ENCODE results near the gene CD81.
"Not testable (repeated sequence)": the region's sequence is repeated elsewhere in the genome, so short reads cannot be mapped to it uniquely, and the experiment has no call there.

CD81 gene

DNA sequence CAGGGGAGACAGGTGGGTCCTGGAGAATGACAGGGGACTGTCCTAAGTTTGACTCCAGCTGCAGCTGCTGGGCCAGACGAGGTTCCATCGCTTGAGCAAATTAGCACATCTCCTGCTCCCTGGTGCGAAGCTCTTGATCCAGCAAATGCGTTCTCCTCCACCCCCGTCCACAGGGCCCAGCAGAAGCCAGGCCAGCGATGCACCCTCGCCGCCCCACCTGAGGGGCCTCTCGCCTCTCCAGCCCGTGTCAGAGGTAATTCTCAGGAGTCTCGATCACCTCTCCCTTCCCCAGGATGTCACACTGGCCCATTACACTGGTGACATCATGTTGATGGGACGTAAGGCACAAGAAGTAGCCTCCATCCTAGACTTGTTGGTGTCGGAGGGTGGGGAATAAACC, 19.5 kb upstream of the CD81 start:
- DNase-seq = not testable (repeated sequence)

DNA sequence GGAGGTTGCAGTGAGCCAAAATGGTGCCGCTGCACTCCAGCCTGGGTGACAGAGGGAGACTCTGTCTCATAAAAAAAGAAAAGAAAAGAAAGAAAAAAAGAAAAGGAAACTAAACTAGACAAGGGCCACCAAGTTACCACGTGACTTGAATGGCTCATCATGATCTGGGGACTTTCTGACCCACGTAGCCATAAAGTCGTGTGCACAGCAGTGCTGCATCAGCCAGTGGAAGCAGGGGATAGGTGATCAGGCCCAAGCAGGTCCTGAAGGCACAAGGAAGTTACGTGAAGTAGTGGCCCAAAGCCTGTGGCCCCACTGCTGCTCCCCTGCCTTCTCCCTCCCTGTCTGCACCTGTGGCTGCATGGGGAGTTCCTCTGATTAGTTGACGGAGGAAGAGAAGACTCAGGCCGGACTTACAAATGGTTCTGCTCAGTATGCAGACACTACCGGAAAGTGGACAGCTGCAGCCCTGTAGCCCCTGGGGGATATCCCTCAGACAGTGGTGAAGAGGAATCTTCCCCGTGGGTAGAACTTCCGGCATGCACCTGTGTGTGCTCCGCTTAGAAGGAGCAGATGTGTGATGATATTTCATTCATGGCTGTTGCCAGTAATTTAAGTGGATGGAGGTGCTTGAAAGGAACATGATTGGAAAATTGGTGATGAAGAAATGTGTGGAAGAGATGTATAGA, 18.2 kb upstream of the CD81 start:
- DNase-seq = no peak

DNA sequence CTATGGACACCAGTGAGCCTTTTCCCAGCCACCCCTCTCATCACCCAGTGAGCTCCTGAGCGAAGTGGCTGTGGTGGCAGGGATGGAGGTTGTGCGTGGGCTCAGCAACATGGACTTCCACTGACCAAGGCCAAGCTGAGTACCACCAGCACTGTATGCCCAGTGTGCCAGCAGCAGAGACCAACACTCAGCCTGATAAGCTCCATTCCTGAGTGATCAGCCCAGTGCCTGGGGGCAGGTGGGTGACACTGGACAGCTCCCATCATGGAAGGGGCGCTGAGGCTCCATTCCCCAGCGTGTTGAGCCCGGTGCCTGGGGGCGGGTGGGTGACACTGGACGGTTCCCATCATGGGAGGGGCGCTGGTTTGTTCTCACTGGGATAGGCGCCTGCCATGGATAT, 17.6 kb upstream of the CD81 start:
- no peak for DNase-seq

DNA sequence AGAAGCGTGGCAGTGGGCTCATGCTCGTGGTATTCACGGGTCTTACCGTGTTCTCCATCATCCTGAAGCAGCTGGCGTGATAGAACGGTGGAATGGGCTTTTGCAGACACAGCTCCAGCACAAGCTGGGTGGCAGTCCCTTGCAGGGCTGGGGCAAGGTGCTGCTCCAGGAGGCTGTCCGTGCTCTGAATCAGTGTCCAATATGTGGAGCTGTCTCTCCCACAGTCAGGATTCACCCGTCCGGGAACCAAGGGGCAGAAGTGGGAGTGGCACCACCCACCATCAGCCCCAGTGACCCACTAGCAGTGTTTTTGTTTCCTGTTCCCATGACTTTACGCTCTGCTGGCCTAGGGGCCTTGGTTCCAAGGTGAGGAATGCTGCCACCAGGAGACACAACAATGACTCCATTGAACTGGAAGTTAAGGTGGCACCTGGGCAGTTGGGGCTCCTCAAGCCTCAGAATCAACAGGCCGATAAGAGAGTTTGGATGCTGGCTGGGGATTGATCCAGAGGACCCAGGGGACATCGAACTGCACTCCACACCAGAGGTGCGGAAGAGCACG, 16.9 kb upstream of the CD81 start:
- DNase-seq = no peak

DNA sequence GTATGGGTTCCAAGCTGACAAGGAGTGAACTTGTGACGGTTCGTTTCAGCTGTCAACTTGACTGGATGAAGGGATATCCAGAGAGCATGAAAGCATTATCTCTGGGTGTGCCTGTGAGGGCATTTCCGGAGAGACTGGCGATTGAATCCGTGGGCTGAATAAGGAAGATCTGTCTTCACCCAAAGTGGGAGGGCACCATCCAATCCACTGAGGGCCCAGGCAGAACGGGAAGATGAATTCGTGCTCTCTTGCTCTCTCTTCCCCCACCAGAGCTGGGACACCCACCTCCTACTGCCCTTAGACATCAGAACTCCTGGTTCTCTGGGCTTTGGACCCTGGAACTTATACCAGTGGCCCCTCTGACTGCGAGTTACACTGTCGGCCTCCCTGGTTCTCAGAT, 15.5 kb upstream of the CD81 start:
- DNase-seq = no peak

DNA sequence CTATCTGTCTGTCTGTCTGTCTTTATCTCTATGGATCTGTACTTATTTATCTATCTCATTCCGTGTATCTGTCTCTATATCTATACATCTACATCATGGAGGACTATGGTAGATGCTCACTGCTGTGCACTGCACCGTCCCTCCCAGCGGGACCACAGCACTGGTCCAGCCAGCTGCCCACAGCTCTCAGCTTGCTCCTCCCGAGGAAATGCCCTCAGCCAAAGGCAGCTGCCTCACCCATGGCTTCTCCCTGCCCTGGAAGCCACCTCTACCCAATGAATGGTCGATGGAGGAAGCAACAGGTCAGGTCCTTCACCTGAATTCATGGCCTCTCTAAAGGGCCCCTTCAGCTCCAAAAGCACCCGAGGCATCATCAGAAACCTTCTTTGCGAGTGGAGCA, 14.7 kb upstream of the CD81 start:
- DNase-seq = no peak

DNA sequence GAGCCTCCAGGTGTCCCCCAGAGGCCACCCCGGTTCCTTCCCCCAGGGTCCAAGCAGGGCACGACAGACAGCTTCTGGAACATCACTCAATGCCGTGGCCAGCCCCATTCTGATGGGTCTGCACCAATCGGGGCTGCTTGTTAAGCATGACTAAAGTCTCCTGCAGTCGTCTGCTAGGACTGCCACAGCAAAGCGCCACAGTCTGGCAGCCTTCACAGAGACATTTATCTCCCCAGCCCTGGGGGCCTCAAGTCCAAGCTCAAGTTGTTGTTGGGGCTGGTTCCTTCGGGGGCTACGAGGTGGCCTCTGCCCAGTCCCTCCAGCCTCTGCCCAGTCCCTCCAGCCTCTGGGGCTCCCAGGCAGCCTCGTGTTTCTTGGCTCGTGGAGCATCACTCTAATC, 14.0 kb upstream of the CD81 start:
- DNase-seq = no peak

DNA sequence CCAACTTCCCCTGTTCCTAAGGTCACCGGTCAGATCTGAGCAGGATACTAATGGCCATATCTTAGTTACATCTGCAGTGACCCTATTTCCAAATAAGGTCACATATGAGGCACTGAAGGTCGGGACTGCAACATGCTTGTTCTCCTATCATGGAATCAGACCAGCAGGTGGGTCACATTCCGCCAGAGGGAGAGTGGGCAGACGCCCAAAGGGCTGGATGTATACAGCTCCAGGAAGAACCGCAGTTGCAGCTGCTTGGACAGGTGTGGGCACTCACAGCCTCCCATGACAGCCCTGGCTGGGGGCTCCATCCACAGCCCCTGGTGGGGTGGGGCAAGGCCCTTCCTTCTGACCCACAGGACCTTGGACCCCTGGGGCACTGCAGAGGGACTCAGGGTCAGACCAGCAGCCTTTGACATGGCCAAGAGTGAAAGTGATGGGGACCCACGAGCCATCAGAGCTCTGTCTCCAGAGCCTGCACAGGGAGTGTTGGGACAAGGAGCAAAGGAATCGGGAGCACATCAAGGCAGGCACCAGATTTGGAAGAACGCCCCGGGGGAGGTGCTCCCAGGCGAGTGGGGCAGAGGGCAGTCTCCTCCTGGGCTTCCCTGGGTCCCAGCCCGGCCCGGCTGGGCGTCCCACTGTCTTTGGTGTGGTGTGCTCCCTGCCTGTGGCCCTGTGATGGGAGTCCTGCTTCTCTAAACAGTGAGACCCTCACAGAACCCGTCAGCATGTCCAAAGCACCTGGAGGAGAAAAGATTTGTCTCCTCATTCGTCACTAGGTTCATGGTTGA, 13.3 kb upstream of the CD81 start:
- no peak for DNase-seq

DNA sequence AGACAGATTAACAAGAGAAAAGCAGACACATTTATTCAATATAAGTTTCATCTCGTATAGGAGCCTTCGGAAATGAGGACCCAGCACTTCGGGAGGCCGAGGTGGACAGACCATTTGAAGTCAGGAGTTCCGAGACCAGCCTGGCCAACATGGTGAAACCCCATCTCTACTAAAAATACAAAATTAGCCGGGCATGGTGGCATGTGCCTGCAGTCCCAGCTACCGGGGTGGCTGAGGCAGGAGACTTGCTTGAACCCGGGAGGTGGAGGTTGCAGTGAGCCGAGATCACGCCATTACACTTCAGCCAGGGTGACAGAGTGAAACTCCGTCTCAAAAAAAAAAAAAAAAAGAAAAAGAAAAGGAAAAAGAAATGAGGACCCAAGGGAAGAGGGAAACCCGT, 12.7 kb upstream of the CD81 start:
- DNase-seq = not testable (repeated sequence)

DNA sequence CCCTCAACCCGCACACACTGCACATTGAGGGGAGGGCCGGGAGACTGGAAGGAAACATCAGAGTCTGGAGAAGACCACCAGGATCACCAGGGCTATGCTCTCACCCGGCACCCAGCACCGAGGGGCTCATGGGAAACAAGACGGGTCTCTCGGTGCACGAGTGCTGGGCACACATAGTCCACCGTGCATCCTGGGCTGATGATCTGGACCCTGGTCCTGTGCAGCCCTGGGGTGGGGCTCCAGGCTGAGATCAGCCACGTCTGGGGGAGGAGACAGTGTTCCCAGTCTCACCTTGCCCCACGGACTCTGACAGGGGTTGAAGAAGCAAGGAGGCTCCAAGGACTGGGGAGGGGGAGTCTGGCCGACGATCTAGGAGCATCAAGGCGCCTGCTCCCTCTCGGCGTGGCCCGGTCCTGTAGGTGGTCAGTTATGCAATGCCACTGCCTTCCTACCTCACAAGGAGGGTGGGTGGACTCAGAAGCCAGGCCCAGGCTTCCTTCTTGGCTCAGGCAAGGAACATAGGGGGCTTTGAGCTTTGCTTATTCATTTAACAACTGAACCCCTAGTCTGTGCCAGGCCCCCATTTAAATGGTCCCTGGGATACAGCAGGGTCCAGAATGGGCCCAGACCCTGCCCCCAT, 11.4 kb upstream of the CD81 start:
- no peak for DNase-seq

DNA sequence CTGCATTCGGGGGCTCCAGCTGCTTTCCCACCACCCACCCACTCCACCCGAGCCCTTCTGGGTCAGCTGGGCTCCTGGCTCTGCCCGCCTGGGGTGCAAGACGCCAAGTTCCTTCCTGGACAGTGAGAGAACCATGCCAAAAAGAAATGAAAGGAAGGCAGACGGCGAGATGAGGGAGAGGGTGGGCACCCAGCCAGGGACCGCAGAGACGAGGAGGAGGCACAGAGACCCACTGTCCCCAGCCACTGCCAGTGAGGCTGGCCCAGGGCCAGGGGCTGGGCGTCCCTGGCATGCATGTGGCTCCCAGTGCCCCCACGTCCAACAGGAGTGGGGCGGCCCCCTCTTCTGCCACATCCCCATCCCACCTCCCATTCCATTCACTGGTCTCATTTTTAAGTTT, 10.8 kb upstream of the CD81 start:
- no peak for DNase-seq

DNA sequence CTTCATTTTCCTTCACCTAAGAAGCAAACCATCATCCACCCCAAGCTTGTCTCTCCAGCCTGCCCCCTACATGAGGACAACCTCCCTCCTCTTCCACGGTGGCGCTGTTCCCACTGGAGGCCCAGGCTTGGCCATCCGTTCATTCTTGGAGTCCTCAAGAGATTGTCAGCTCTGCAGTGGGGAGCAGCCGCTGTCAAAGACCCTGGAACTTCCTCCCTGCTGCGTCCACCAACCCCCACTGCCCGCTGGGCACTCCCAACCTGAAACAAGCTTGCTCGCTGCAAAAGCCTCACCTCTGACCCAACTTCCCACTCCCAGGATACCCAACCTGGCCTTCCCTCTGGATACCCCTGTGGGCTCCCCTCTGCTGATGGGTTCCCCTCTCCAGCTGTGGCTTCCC, 10.4 kb upstream of the CD81 start:
- DNase-seq = no peak

DNA sequence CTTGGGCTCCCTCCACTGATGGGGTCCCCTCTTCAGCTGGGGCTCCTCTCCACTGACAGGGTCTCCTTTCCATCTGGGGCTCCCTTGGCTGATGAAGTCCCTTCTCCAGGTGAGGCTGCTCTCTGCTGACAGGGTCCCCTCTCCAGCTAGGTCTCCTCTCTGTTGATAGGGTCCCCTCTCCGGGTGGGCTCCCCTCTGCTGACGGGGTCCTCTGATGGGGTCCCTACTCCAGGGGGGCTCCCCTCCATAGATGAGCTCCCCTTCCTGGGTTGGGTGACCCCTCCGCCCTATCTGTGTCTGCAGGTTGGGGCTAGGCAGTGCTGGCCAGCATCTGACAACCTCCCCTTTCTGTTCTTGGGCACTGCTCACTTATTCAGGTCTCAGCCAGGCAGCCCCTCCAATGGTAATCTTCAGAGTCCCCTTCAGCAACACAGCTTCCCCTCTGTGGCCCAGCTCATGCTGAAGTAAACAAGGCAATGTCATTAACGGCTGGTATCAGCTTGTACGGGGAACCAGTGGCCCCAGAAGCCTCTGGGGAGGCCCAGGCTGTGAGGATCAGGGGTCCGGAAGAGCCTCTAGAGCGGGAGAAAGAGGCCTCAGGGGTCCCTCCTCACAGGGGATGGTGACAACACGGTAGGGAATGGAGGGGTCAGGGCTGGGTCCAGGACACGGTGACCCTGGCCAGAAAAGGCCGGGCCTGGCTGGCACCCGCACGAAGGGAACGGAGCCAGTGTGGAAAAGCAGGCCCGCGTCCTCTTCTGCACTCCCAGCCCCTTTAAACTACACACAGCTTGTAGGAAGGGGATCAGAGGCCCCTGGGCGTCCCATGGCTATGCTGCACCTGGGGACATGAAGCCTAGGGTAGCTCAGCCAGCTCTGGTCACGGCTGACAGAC, 9.6 kb upstream of the CD81 start:
- DNase-seq = no peak

DNA sequence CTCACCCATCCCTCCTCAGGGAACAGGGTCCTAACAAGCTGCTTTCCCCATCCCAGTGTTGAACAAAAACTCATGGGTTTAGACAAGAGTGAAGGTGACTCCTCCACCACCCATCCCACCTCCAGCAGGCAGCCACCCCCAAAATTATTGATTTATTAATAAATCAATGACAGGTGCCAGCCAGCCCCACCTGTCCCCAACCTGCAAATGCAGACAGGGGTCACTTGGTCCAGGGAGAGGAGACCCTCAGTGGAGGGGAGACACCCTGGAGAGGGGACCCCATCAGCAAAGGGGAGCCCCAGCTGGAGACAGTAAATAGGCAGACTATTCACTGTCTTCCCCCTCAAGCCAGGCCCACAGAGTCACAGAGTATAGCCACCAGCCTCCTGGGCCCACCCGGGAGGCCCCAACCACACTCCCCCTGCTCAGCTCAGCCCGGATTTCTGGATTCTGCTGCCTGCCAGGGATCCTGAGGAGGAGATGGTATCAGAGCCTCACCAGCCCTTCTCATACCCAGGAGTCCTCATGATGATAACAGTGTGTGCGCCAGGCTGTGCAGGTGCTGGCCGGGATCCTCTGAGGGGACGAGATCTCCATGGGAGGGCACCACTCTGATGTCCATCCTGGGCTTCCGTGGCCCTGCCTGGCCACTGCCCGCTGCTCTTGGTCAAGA, 8.8 kb upstream of the CD81 start:
- DNase-seq = no peak

DNA sequence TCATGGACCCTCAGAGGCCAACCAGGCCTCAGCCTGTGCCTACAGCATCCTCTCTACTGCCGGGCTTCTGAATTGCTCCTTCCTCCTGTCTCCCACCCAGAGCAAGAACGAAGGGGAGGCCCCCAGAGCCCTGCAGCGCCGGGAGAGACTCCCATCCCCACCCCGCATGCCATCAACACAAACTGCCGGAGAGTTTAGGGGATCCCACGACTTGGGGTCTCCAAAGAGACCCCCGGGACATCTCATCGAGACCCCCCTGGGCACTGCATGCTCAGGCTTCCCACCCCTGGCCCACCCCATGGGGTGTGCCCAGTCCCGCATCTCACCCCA, 8.3 kb upstream of the CD81 start:
- no peak for DNase-seq

DNA sequence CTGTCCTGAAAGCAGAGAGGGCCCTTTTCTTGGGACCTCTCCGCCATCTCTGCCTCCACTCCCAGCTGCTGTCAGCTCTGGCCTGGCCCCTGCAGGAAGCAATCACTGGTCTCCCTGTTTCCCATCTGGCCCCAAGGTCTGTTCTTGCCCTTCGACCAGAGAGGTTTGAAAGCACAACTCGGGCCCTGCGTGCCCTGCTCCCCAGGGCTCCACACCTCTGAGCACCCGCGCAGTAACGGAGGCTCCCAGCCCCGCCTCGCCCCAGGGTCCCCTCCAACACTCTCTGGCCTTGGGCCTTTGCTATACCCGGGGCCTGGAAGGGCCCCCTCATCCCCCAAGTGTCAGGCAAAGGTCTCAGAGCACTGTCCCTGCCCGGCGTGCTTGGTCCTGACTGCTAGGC, 7.8 kb upstream of the CD81 start:
- no peak for DNase-seq

DNA sequence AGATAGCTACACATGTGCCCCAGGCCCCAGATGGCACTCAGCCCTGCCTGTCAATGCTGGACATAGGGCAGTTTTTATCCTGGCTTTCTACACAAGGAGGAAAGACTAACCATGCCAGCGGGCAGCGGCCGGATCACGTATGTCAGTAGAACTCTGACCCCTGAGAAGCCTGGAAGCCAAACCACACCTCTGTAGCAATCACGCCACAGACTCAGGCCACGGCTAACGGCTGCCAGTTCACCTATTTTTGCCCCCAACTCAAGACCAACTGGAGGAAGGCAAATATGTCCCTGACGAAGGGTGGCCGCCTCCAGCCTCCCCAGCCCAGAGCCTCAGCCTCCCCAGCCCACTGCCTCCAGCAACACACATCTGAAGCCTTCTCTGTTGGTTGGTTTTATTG, 7.2 kb upstream of the CD81 start:
- no peak for DNase-seq

DNA sequence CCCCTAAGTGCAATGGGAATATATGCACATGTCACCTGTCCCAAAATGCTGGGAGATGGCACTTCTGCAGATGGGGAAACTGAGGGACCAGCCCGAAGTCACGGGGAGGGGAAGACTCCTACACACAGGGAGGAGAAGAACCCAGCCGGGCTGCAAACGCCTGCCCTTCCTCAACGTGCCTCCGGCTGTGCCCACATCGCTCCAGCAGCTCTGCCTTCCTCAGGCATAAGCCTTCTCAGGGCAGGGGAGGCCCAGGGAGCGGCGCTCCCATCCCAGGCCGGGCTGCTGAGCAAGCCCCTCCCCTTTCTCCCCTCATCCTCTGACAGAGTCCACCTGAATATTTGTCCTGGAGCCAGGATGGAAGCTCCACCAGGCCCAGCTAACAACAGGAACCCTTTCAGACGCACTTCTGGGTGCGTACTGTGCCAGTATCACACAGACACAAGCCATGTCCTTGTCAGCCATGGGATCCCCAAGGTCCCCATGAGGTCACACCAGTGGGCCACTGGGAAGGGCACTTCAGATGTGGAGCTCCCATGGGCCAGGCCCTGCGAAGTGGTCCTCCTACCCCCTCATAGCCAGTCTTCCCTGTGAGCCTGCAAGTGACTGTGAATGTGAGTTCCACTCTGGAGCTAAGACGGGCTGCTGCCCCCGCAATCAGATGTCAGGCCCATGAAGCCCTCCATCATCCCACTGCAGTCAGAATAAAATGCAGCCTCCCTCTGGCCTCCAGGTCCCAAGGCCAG, 2.5 kb upstream of the CD81 start:
- DNase-seq = no peak

DNA sequence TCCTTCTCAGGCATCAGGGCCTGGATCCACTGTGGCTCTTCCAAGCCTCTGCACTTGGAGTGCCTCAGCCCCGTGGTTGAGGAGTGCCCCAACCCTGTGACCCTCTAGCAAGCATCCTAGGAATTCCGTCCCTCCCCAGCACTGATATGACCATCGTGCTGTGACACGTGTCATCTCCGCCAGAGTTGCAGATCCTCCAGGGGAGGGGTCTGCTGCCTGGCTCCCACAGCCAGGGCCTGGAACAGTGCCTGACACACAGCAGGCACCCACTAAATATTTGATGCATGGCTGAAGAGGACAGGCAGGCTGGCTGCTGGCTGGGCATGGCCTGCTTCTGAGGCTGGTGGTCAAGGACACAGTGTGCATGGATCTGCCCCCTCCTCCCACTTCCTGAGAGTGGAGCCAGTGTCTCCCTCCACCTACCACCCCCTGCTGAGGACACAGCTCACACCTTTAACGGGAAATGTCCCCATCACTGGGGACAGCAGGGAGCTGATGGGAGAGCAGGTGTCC, 1.7 kb upstream of the CD81 start:
- DNase-seq = no peak

DNA sequence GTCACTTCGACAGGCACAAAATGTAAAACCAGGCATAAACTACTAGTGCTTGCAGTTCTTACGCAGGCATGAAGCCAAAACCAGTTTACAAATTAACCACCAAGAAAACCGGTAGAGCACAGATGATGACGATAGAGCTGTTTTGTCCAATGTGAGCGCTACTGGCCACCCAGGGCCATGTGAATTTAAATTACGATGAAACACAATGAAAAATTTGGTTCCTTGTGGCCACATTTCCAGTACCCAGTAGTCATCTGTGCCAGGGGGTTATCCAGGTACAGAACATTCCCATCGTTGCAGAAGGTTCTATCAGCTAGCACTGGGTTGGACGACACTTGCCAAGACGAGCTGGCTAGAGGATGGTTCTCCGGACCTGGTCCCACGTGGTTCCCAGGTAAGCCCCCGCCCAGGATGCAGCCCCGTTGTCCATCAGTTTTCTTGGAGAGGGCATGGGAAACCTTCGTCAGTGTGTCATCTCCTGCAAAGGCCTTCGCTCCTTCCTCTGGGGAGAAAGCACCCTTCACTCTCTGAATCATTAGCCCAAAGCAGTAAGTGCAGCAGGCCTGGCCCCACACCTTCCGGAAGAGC, 1.1 kb upstream of the CD81 start:
- no peak for DNase-seq
